Measurements from ENCODE around the gene SULT1C4. TPM values are rescaled to one million over a fixed set of nuclear protein-coding genes. Genes with fewer than 3 reads are reported as not detected.

The SULT1C4 gene
- total and polyA plus RNA-seq, 2 experiments from 2014 or later: 17.3 to 17.8 TPM

DNA sequence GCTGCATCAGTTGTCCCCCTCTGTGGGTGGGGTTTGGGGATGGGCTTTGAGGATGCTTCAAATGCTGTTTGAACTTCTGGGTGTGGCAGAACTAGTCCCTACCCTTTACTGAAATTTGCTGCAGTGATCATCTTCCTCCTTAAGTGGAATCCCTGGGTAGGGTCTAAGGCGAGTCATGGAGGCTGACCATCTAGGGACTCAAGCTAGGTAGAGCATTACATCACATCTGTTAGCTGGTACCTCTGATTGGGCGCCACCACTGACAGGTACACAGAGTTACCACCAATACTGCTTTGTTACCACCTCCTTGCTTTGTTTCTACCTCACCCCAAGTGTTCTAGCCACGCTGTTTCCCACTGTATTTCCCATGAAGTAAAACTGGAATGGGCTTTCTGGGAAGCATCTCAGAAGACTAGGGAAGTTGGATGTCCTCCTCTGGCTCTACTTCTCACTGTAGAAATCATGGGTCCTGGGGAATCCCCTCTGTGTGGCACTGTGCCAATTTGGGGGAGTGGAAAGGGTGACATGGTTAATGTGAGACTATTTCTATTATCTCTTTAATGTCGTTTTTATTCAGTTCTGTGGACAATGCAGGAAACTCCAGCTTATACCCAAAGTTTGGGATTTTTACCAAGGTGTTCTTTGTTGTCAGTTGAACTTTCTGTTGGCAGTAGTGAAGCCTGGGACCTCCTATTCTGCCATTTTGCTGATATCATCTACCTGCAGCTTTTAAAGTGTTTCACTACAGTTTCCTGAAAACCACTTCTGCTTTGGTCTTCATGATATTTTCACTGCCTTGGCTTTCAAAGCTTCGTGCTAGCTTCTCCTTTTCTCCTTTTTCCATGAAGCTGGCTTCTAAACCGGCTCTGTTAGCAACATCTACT is 14.5 kb upstream of the SULT1C4 start:
- no peak for DNase-seq (ENCODE audit: low spot score)
- TF ChIP-seq, protein P1, sequence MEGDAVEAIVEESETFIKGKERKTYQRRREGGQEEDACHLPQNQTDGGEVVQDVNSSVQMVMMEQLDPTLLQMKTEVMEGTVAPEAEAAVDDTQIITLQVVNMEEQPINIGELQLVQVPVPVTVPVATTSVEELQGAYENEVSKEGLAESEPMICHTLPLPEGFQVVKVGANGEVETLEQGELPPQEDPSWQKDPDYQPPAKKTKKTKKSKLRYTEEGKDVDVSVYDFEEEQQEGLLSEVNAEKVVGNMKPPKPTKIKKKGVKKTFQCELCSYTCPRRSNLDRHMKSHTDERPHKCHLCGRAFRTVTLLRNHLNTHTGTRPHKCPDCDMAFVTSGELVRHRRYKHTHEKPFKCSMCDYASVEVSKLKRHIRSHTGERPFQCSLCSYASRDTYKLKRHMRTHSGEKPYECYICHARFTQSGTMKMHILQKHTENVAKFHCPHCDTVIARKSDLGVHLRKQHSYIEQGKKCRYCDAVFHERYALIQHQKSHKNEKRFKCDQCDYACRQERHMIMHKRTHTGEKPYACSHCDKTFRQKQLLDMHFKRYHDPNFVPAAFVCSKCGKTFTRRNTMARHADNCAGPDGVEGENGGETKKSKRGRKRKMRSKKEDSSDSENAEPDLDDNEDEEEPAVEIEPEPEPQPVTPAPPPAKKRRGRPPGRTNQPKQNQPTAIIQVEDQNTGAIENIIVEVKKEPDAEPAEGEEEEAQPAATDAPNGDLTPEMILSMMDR (IDR thresholded peaks at IDR 0.05; ENCODE audit: poor library complexity): no peak
- TF ChIP-seq EZH2 (IDR thresholded peaks at IDR 0.05; ENCODE audit: borderline replicate concordance) (no peak), EZH2phosphoT487 (IDR thresholded peaks at IDR 0.05; ENCODE audit: low read depth, severe bottlenecking, unreplicated experiment) (no peak)
- H3K4me3 ChIP-seq: no peak overlapping the region
- no peaks in the 10 kb centered on the region for H3K9me3 ChIP-seq (ENCODE audit: low read depth)
- H3K27me3 ChIP-seq: no peaks in the 10 kb centered on the region
- H3K9me2 ChIP-seq (replicated peaks; ENCODE audit: insufficient read depth): no peaks in the 10 kb centered on the region
- H2AFZ ChIP-seq: no peak overlapping the region
- H3K4me1 ChIP-seq (ENCODE audit: insufficient read depth): no peaks in the 10 kb centered on the region
- H3K27ac ChIP-seq: no peak overlapping the region
- no peaks in the 10 kb centered on the region for H4K20me1 ChIP-seq (ENCODE audit: insufficient read depth, poor library complexity, severe bottlenecking)
- no peaks in the 10 kb centered on the region for H3K79me2 ChIP-seq
- no peaks in the 10 kb centered on the region for H3K36me3 ChIP-seq (replicated peaks; ENCODE audit: insufficient read depth, low read depth)
- no peak overlapping the region for H3K4me2 ChIP-seq
- 87% methylated on average over 6 of the region's 6 CpGs for WGBS (ENCODE audit: low lambda C conversion rate, missing lambda C conversion rate)

GRCh38 chr2:108363908-108364225 is 13.9 kb upstream of the SULT1C4 start:
- Histone ChIP-seq H3K27me3 (no peaks in the 10 kb centered on the region), H3K36me3 (replicated peaks; ENCODE audit: insufficient read depth, low read depth) (no peaks in the 10 kb centered on the region), H3K4me3 (no peak overlapping the region), H3K79me2 (no peaks in the 10 kb centered on the region), H3K27ac (no peak overlapping the region), H4K20me1 (ENCODE audit: insufficient read depth, poor library complexity, severe bottlenecking) (no peaks in the 10 kb centered on the region), H3K9me3 (ENCODE audit: low read depth) (no peaks in the 10 kb centered on the region), H2AFZ (no peak overlapping the region), H3K4me1 (ENCODE audit: insufficient read depth) (no peaks in the 10 kb centered on the region), H3K4me2 (no peak overlapping the region), H3K9me2 (replicated peaks; ENCODE audit: insufficient read depth) (no peaks in the 10 kb centered on the region)
- TF ChIP-seq EZH2phosphoT487 (IDR thresholded peaks at IDR 0.05; ENCODE audit: low read depth, severe bottlenecking, unreplicated experiment) (no peak), EZH2 (IDR thresholded peaks at IDR 0.05; ENCODE audit: borderline replicate concordance) (no peak)
- TF ChIP-seq, protein P1 (IDR thresholded peaks at IDR 0.05; ENCODE audit: poor library complexity): no peak
- whole genome bisulfite sequencing (ENCODE audit: low lambda C conversion rate, missing lambda C conversion rate): 69% methylated on average over 1 of the region's 1 CpG
- no peak for DNase-seq (ENCODE audit: low spot score)

DNA sequence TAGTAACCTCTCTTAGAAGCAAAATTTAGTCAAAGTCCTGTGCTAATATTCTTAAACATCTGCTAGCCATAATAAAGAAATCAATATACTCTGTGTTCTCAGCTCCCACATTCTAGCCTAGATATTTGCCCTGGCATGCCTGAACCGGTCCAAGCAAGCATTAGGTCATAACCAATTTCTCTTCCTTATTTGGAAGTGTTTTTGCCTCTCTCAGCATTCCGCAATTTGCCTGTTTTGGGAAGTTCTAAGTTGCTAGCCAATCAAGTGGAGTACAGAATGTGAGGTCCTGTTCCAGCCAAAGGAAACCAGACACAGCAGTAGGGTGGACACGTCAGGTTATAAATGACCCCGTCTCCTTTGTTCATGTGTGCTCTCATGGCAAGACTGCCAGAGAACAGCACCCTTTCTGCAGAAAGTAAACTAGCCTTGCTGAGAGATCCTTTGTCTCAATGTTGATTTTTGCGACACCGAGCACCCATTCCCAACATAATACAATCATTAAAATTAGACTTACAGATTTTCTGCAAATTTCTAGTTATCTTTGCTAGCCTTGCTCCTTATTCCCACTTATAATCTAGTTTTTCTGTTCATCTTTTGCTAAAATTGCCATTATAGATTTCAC is 13.0 kb upstream of the SULT1C4 start:
- no peaks in the 10 kb centered on the region for H3K9me3 ChIP-seq (ENCODE audit: low read depth)
- no peak overlapping the region for H3K27ac ChIP-seq
- no peaks in the 10 kb centered on the region for H3K4me1 ChIP-seq (ENCODE audit: insufficient read depth)
- H3K27me3 ChIP-seq: no peaks in the 10 kb centered on the region
- no peak for DNase-seq (ENCODE audit: low spot score)
- H3K4me2 ChIP-seq: no peak overlapping the region
- no peaks in the 10 kb centered on the region for H3K79me2 ChIP-seq
- TF ChIP-seq, protein P1 (IDR thresholded peaks at IDR 0.05; ENCODE audit: poor library complexity): no peak
- TF ChIP-seq EZH2phosphoT487 (IDR thresholded peaks at IDR 0.05; ENCODE audit: low read depth, severe bottlenecking, unreplicated experiment) (no peak), EZH2 (IDR thresholded peaks at IDR 0.05; ENCODE audit: borderline replicate concordance) (no peak)
- no peaks in the 10 kb centered on the region for H3K9me2 ChIP-seq (replicated peaks; ENCODE audit: insufficient read depth)
- H3K4me3 ChIP-seq: no peak overlapping the region
- no peaks in the 10 kb centered on the region for H4K20me1 ChIP-seq (ENCODE audit: insufficient read depth, poor library complexity, severe bottlenecking)
- no peak overlapping the region for H2AFZ ChIP-seq
- 82% methylated on average over 6 of the region's 6 CpGs for WGBS (ENCODE audit: low lambda C conversion rate, missing lambda C conversion rate)
- H3K36me3 ChIP-seq (replicated peaks; ENCODE audit: insufficient read depth, low read depth): no peaks in the 10 kb centered on the region

All from hepatocyte (in vitro differentiated cells).